Measurements from ENCODE around the gene MEX3A. TPM values are rescaled to one million over a fixed set of nuclear protein-coding genes. Genes with fewer than 3 reads are reported as not detected.

Gene MEX3A
- total and polyA plus RNA-seq, 10 of the 15 experiments (the other 5 are each of a cell fraction or from before 2014, with no cell fraction given), result 0.11 to 5.1 (median 1.7) TPM

- no peaks in the 10 kb centered on the region for H3K36me3 ChIP-seq (ENCODE audit: control insufficient read depth in 2 of 2, insufficient read depth in 2 of 2, low read length in 1 of 2)
- ChIA-PET POLR2A (interaction anchor here (1.2 kb wide), 1 partner anchor 33 kb away, joined by 4 read pairs; no protein-coding TSS in a partner anchor), RAD21 (ENCODE audit: unreplicated experiment) (interaction anchor here (0.8 to 22.4 kb wide), 5 partner anchors 31 to 229 kb away, joined by 3 to 695 read pairs (median 11); partner anchors contain the start of gene LMNA), SMC1A (ENCODE audit: uncharacterized antibody, unreplicated experiment) (interaction anchor here (0.7 to 23.8 kb wide), 5 partner anchors 24 to 127 kb away, joined by 3 to 874 read pairs (median 3); partner anchors contain the start of gene LMNA), CTCF (interaction anchor here (0.7 to 21.5 kb wide), 15 partner anchors 10 to 296 kb away, joined by 3 to 1294 read pairs (median 4); partner anchors contain the start of genes LMNA and PMF1)
- H3K9ac ChIP-seq (ENCODE audit: control insufficient read depth, insufficient read depth, low read length), result no peak overlapping the region
- peak; percentile 54 for ATAC-seq
- no peak for DNase-seq (ENCODE audit: low read depth, low spot score)
- no TSS peak for BruUV-seq (replicated peaks)
- in situ Hi-C loops (cut with MboI) (loop anchor here (5.0 kb wide), 2 partner anchors 42 to 132 kb away; no protein-coding TSS in a partner anchor), intact Hi-C loops (cut with micrococcal nuclease; ENCODE audit: unreplicated experiment) (loop anchor here (1.0 to 10.0 kb wide), 3 partner anchors 40 to 195 kb away; partner anchors contain the start of genes SMG5 and TMEM79)
- H3K9me3 ChIP-seq (replicated peaks; ENCODE audit: control insufficient read depth, insufficient read depth, low read length), result no peaks in the 10 kb centered on the region
- H3K27ac ChIP-seq (ENCODE audit: control insufficient read depth, insufficient read depth), result no peak overlapping the region
- H3K4me1 ChIP-seq (ENCODE audit: control insufficient read depth, insufficient read depth, low read length), result peaks cover under 1% of the 10 kb centered on the region; the same call in 1 of the 2 replicates
- H2AFZ ChIP-seq (ENCODE audit: control insufficient read depth, low read depth, low read length), result no peak overlapping the region
- WGBS (ENCODE audit: insufficient coverage, insufficient replicate concordance, low lambda C conversion rate, missing lambda C conversion rate), result 26% methylated on average over 5 of the region's 5 CpGs
- peak; percentile 47 for FAIRE-seq
- no peaks in the 10 kb centered on the region for H3K27me3 ChIP-seq (replicated peaks in 1 of 2; ENCODE audit: control insufficient read depth in 2 of 2, insufficient read depth in 2 of 2, low read length in 1 of 2)
- no peaks in the 10 kb centered on the region for H3K79me2 ChIP-seq (ENCODE audit: control insufficient read depth, insufficient read depth, low read length)
- TF ChIP-seq GATAD2B (conservative IDR thresholded peaks at IDR 0.05; ENCODE audit: low read depth) (no peak), GABPA (IDR thresholded peaks at IDR 0.05; ENCODE audit: low read depth) (no peak), SKIL (IDR thresholded peaks at IDR 0.05; ENCODE audit: low read depth, poor library complexity, severe bottlenecking) (no peak), ZNF24 (IDR thresholded peaks at IDR 0.05) (peak; percentile 84; the same call in 1 of the 2 replicates), WRNIP1 (IDR thresholded peaks at IDR 0.05; ENCODE audit: borderline replicate concordance, low read depth, low read length) (0 out of 2 replicates have a peak, but pooled peaks have one; percentile 82)
- no peak overlapping the region for H3K4me2 ChIP-seq (ENCODE audit: control insufficient read depth, insufficient read depth)
- H4K20me1 ChIP-seq (ENCODE audit: control insufficient read depth, insufficient read depth), result no peaks in the 10 kb centered on the region
- no peak overlapping the region for H3K4me3 ChIP-seq
Observed at GRCh38 chr1:156090138-156090839, 8.0 kb upstream of the MEX3A start.

Measured in GM12878 (cell line).